Mesothelial cell of epicardium (in vitro differentiated cells): ENCODE measurements around the gene CCDC3. TPM values are rescaled to one million over a fixed set of nuclear protein-coding genes. Genes with fewer than 3 reads are reported as not detected.

Source experiments
- DNase-seq, 2 experiments: peaks; one replicate each; pipeline ENCODE4 v3.0.0; 2021; ENCODE audit warnings: low spot score in 2 of 2; ENCODE audit not compliant: unreplicated experiment in 2 of 2
- H3K27ac Mint-ChIP-seq: 2 replicates; pipeline ENCODE4 v1.8.0; 2021; ENCODE audit warnings: mixed read lengths
- H3K27me3 Mint-ChIP-seq: 2 replicates; pipeline ENCODE4 v1.8.0; 2021; ENCODE audit warnings: low read depth, mixed read lengths
- H3K36me3 Mint-ChIP-seq: 2 replicates; pipeline ENCODE4 v1.8.0; 2021; ENCODE audit warnings: mixed read lengths
- H3K4me1 Mint-ChIP-seq: 2 replicates; pipeline ENCODE4 v1.8.0; 2021; ENCODE audit warnings: mixed read lengths
- H3K4me3 Mint-ChIP-seq: 2 replicates; pipeline ENCODE4 v1.8.0; 2021; ENCODE audit warnings: mild to moderate bottlenecking, moderate library complexity, mixed read lengths
- H3K9me3 Mint-ChIP-seq: 2 replicates; pipeline ENCODE4 v1.8.0; 2021; ENCODE audit warnings: mixed read lengths
- total RNA-seq: library from RNA; stranded (reverse); gene quantifications from 3 replicates; pipeline ENCODE4 v1.2.1, GENCODE V29; 2021
- TF ChIP-seq, protein P1 (sequence below): fragments of 200-600 bp; sonication (generic); IDR thresholded peaks from one replicate; pipeline ENCODE4 v1.5.0; 2021; ENCODE audit warnings: antibody characterized with exemption; ENCODE audit not compliant: unreplicated experiment

CCDC3 gene
- total RNA-seq, 1 donor from 2014 or later = 5.7 TPM

DNA sequence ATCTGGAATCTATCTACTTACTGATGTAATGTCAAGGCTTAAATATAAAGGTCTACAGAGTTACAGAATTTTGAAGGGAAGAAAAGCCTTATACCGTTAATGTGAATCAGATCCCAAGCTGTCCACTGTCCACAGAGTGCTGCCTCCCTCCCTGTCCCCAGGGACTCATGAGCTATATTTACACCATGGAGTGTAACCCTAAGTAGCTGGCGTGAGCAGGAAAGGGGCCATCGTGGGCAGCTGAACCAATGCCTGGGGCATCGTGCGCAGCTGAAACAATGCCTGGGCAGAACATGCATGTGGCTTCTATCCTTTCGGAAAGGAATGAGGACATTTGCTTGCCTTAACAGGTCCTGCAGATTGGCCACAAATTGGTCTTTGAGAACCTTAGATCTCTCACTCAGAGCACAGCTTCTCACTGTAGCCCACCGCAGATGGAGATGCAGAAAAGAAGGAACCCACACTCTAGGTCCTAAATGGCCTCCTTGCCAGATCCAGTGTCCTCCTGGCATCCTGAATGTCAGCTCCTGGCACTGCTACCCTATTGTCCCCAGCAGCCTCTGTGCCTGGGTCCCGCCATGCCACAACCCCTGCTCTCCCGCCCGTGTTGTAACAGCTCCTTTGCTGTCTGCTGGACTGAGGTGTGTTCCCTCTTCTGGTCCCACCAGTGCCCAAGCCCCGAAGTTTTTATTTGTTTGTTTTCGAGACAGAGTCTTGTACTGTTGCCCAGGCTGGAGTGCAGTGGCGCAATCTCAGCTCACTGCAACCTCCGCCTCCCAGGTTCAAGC, 30.3 kb downstream of the CCDC3 start:
- Mint-ChIP-seq H3K27ac (no peak overlapping the region), H3K9me3 (peaks cover 20% of the 10 kb centered on the region), H3K27me3 (peaks cover 3% of the 10 kb centered on the region), H3K4me3 (no peak overlapping the region), H3K36me3 (peaks cover 6% of the 10 kb centered on the region), H3K4me1 (no peaks in the 10 kb centered on the region)
- TF ChIP-seq, protein P1, sequence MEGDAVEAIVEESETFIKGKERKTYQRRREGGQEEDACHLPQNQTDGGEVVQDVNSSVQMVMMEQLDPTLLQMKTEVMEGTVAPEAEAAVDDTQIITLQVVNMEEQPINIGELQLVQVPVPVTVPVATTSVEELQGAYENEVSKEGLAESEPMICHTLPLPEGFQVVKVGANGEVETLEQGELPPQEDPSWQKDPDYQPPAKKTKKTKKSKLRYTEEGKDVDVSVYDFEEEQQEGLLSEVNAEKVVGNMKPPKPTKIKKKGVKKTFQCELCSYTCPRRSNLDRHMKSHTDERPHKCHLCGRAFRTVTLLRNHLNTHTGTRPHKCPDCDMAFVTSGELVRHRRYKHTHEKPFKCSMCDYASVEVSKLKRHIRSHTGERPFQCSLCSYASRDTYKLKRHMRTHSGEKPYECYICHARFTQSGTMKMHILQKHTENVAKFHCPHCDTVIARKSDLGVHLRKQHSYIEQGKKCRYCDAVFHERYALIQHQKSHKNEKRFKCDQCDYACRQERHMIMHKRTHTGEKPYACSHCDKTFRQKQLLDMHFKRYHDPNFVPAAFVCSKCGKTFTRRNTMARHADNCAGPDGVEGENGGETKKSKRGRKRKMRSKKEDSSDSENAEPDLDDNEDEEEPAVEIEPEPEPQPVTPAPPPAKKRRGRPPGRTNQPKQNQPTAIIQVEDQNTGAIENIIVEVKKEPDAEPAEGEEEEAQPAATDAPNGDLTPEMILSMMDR = no peak
- no peak for DNase-seq

DNA sequence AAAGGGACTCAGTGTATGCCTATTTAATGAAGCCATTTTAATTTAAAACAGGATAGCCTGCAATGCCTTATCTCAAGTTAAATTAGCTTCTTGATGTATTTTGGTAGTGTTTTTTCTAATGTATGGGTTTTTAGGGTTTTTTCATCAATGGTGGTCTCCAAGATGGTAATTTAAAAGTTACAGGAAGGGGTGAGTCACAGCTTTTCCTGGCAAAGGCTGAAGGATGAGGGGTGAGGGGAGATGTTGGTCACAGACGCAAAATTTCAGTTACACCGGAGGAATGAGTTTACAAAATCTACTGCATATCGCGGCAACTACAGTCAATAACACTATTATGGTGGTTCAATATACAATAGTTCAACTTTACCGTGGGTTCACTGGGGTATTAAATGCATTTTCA, 31.6 kb downstream of the CCDC3 start:
- no peak overlapping the region for H3K4me3 Mint-ChIP-seq
- peaks cover 6% of the 10 kb centered on the region for H3K36me3 Mint-ChIP-seq
- H3K27ac Mint-ChIP-seq = no peak overlapping the region
- H3K9me3 Mint-ChIP-seq = peaks cover 20% of the 10 kb centered on the region
- DNase-seq = no peak
- no peaks in the 10 kb centered on the region for H3K4me1 Mint-ChIP-seq
- peaks cover under 1% of the 10 kb centered on the region for H3K27me3 Mint-ChIP-seq
- TF ChIP-seq, protein P1 = no peak

DNA sequence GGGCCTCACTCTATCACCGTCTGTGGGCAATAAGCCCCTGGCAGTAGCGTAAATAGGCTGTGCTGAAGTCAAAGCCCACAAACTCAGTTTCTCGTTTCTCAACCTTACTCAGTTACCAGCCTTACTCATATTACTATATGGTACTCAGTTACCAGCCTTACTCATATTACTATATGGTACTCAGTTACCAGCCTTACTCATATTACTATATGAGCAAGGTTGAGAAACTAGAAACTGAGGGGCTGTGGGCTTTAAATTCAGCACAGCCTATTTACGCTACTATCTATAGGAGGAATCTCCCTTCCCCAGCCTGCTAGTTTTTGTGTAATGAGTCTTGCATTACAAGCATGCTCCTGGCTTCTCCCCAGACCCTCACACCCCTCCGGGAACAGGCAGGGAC, 35.4 kb downstream of the CCDC3 start:
- TF ChIP-seq, protein P1 = no peak
- Mint-ChIP-seq H3K4me1 (peaks cover 13% of the 10 kb centered on the region), H3K9me3 (peaks cover 20% of the 10 kb centered on the region), H3K4me3 (no peak overlapping the region), H3K27ac (no peak overlapping the region), H3K36me3 (peaks cover 6% of the 10 kb centered on the region), H3K27me3 (peaks cover 1% of the 10 kb centered on the region)
- DNase-seq = no peak

DNA sequence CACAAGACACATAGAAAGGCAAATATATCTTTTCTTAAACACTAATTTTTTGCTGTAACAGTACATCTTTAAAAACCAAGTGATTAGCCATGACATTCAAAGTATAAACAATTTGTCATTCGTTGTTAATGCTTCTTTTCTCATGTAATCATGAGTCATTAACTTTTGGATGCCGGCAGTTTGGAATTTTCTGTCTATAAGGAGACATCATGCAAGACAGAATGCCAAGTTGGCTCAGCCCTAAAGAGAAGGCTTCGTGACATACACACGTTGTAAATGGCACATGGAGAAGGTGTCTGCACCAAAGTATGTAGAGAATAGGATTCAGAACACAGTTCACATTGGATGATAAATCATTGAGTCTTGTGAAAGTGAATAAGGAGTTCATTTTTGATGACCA, 35.9 kb downstream of the CCDC3 start:
- Mint-ChIP-seq H3K36me3 (peaks cover 6% of the 10 kb centered on the region), H3K4me1 (peaks cover 18% of the 10 kb centered on the region), H3K27ac (no peak overlapping the region), H3K4me3 (no peak overlapping the region), H3K9me3 (peaks cover 20% of the 10 kb centered on the region), H3K27me3 (peaks cover 1% of the 10 kb centered on the region)
- no peak for DNase-seq
- TF ChIP-seq, protein P1 = no peak

DNA sequence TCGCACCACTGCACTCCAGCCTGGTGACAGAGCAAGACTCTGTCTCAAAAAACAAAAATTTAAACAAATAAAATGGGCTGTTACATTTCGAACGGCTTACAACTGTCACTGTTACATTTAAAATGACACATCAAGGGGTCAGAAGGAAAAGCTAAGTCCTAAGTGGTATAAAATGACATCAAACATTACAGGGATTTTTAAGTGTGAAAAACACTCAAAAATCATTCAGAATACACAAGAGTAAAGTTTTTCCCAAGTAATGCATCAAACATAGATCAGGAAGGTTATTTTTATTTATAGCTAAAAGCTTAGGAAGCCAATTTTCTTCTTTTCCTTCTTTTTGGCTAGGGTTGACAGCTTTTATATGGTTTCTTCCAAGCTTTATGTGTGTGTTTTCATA, 39.0 kb downstream of the CCDC3 start:
- Mint-ChIP-seq H3K27me3 (peaks cover 1% of the 10 kb centered on the region), H3K36me3 (peaks cover 2% of the 10 kb centered on the region), H3K4me3 (no peak overlapping the region), H3K4me1 (peaks cover 30% of the 10 kb centered on the region), H3K27ac (no peak overlapping the region), H3K9me3 (peaks cover 8% of the 10 kb centered on the region)
- DNase-seq = no peak
- TF ChIP-seq, protein P1 = no peak
